Pons (tissue), 1 donor: ENCODE results near the gene FSTL4.

ENCODE experiments used
- DNase-seq: peaks from one replicate; pipeline ENCODE4 v3.0.0-alpha.2; 2016; ENCODE audit warnings: low spot score

The FSTL4 gene

DNA sequence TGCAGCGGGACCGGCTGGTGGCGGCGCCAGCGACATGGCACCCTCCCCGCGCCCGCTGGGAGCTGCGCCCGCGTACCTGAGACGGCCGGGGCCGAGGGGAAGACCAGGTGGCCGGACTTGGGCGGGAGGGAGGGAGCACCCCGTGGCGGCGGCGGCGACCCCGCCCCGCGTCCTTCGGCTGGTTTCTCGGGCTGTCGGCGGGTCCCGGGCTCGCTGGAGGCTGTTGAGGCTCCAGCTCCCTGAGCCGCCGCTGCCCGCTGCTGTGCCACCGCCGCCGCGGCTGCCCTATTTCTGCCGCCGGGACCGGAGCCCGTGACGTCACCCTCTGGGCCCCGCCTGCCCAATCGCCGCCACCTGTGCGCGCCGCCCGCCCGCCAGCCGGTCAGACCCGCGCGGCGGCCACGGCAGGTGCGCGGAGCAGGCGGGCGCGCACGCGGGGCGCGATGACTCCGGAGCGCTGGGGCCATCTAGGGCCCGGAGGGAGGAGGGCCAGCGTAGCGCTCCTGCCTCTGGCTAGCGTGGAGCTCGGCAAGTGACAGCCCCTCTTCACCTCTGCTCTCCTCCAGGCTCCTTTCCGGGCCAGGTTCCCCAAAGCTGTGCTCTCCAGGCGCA lies at the start of gene FSTL4:
TSS of gene FSTL4 (minus strand) at position 293 of the 612 bp plus-strand sequence.
- no peak for DNase-seq

- no peak for DNase-seq
These were observed 49.0 kb upstream of the FSTL4 start for GRCh38 chr5:133661389-133661788.

- no peak for DNase-seq
These were observed 46.0 kb upstream of the FSTL4 start for GRCh38 chr5:133658327-133658726.

- DNase-seq, result no peak
These were observed 44.7 kb upstream of the FSTL4 start for GRCh38 chr5:133657036-133657435.

GRCh38 chr5:133655966-133656365 lies 43.6 kb upstream of the FSTL4 start:
- DNase-seq, result no peak

- no peak for DNase-seq
These were observed 41.4 kb upstream of the FSTL4 start for GRCh38 chr5:133653760-133654049.

GRCh38 chr5:133652951-133653759 lies 40.8 kb upstream of the FSTL4 start:
- DNase-seq, result no peak

DNA sequence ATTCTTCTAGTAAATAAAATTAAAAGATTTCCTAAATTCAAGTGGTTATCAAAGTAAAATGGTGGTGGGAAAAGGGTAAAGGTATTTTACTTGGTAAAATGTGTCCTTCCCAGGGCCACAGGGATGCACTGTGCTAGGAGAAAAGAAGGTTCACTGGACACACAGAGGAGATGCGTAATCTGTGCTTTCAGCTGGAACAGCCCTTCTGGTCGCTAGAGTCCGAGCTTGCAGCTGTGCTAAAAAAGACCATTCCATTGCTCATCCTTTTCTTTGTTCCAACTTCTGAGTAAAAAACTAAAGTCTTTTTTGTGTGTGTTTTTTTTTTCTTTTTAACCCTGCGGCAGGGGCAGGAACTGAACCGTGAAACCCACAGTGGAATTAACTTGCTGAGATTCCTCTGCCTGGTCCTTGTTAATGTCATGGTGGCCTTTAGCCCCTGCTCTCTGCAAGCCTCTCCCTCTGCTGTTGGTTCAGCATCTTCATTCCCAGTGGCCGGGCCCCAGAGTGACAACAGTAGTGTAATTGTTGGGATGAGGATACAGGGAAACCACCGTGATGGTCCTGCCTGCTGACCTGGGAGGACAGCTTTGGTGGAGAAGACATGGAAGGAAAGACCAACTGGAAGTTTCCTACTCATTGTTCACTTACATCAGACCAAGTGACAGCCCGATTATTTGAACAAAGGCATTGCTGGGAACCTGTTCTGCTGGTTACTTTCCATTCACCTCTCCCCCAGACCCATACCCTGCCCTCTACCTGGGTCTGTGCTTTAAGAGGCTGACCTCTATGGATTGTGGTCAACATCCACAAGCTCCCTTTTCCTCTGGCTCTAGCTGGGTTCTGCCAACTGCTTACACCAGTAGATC lies 31.9 kb upstream of the FSTL4 start:
- no peak for DNase-seq

DNA sequence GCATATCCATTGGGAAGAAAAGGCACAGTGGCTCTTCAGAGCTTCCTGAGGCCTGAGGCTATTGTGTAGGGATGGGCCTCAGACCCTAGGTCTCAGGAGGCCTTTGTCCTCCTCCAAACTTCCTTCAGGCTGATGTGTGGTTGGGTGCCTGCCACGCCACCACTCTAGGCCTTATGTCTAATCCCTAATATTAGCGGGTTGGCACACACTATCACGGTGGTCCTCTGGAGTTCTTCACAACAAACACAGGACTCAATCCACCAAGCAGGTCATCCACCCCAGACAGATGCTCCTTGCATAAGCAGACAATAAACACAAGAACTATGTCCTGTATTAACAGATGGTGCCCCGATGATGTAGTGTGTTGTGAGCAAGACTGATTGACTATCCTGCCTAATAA lies 31.0 kb upstream of the FSTL4 start:
- no peak for DNase-seq

DNA sequence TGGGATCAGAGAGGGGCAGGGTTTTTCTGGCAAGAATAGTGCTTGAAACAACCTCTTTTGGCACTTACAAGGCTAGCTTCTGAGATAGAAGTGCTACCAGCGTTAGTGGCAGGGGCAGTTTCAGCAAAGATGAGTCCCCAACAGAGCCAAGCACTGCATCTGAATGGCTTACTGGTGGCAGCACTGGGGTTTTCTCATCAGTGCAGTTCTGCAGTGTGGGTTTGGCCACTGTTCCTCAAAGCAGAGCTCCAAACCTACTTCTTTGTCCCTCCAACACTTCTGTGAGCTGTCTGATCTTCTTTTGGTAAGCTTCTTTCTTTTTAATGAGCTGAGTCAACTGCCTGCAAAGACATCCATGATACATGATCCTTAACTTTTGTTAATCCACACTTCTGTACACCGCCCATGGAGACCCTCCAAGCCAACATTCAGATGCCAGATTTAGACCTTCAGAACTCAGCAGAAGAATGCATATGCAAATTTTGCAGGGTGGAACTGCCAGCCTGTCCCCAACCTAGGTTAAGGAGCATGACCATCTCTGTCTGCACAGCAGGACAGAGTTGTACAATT lies 29.9 kb upstream of the FSTL4 start:
- no peak for DNase-seq

- no peak for DNase-seq
These were observed 29.3 kb upstream of the FSTL4 start for GRCh38 chr5:133641683-133642082.

GRCh38 chr5:133639850-133640528 lies 27.6 kb upstream of the FSTL4 start:
- no peak for DNase-seq

DNA sequence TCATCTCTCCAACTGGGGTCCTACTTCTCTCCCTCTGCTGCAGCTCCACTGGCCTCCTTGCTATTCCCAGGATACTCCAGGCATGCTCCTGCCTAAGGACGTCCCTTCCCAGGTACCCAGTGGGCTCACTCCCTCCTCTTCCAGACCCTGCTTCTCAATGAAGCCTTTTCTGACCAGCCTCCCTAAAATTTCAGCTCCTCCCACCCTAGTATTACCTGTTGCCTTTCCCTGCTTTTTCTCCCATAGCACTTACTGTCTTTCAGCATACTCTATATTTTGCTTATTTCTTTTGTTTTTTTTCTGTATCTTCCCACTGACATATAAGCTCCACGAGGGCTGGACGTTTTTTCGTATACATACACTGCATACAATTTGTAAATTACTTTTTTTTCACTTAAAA lies 26.1 kb upstream of the FSTL4 start:
- no peak for DNase-seq

GRCh38 chr5:133637206-133637605 lies 24.9 kb upstream of the FSTL4 start:
- no peak for DNase-seq

GRCh38 chr5:133635051-133635450 lies 22.7 kb upstream of the FSTL4 start:
- DNase-seq, result no peak

GRCh38 chr5:133627180-133627579 lies 14.8 kb upstream of the FSTL4 start:
- DNase-seq, result no peak

GRCh38 chr5:133624316-133624715 lies 12.0 kb upstream of the FSTL4 start:
- DNase-seq, result no peak

DNA sequence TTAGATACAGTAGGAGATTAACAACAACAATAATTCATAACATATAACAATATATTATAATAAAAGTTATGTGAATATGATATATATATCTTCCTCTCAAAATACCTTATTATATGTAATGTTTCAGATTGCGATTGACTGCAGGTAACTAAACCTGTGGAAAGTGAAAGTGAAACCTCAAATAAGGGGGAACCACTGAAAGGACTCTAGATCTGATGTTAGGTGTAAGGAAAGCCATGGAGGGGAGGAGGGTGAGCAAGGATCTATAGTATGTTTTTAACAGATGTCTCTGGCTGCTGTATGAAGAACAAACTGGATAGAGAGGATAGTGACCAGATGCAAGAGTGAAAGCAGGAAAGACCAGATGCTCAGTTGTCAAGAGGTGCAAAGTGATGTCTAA lies 5.8 kb upstream of the FSTL4 start:
- no peak for DNase-seq

- DNase-seq, result no peak
These were observed 1.4 kb upstream of the FSTL4 start for GRCh38 chr5:133613743-133614142.

- no peak for DNase-seq
These were observed 843 bp upstream of the FSTL4 start for GRCh38 chr5:133613184-133613583.

DNA sequence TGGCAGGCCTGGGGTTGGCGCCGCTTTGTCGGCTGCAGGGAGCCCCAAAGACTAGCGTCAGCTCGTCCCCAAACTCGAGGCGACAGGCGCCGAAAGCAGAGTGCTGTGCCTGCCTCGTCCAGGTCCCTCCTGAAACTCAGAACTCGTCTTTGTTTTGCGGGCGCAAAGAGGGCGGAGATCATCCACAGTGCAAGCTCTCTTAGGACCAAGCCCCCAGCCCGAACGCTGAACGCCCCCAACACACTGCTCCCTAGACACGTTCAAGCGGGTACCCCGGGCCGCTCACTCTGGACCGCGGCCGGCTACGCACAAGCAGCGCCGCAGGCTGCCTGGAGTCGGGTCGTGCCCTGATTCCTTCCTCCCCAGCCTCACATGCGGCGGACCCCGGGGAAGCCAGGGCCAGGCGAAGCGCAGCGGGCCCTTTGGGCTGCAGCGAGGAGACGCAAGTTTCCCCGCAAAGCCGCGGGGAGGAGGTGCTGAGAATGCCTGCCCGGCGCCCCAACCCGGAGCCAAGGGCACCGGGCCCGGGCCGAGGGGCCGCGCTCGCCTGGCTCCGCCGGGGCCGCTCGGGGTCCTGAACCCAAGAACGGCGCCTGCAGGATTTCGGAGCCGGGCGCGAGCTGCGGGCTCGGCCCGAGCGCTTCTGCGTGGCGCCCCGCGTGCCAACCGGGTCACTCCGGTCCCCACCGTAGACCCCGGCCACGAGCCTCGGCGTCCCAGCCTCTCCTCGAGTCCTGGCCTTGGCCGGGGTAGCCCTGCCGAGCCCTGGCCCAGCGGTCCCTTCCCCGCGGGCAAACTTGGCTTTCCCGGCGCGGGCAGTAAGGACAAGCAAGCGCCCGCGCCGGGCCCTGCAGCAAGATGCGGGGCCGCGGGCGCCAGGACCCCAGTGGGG lies 738 bp downstream of the FSTL4 start:
- no peak for DNase-seq
